HG03159 (cell line): ENCODE results near the gene TLR4.
A peak's percentile ranks its signal among the peaks of the same experiment; 100 is the strongest.

Experiments
- ATAC-seq: cut with Tn5 transposase; IDR thresholded peaks from one replicate; pipeline ENCODE4 v1.9.1; 2021; ENCODE audit warnings: mild to moderate bottlenecking, moderate library complexity; ENCODE audit not compliant: unreplicated experiment

TLR4 gene

GRCh38 chr9:117709936-117710335, 5.7 kb downstream of the TLR4 start:
- no peak for ATAC-seq

DNA sequence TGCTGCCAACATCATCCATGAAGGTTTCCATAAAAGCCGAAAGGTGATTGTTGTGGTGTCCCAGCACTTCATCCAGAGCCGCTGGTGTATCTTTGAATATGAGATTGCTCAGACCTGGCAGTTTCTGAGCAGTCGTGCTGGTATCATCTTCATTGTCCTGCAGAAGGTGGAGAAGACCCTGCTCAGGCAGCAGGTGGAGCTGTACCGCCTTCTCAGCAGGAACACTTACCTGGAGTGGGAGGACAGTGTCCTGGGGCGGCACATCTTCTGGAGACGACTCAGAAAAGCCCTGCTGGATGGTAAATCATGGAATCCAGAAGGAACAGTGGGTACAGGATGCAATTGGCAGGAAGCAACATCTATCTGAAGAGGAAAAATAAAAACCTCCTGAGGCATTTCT, 10.1 kb downstream of the TLR4 start:
- ATAC-seq = no peak

- no peak for ATAC-seq
Observed at GRCh38 chr9:117715411-117715989, 11.3 kb downstream of the TLR4 start.

GRCh38 chr9:117718085-117718484, 13.9 kb downstream of the TLR4 start:
- ATAC-seq = peak; percentile 99

GRCh38 chr9:117718701-117719100, 14.5 kb downstream of the TLR4 start:
- peak; percentile 3 for ATAC-seq

GRCh38 chr9:117719161-117719920, 15.1 kb downstream of the TLR4 start:
- no peak for ATAC-seq

GRCh38 chr9:117720066-117720465, 15.9 kb downstream of the TLR4 start:
- ATAC-seq = no peak

- no peak for ATAC-seq
Observed at GRCh38 chr9:117720555-117720954, 16.4 kb downstream of the TLR4 start.

DNA sequence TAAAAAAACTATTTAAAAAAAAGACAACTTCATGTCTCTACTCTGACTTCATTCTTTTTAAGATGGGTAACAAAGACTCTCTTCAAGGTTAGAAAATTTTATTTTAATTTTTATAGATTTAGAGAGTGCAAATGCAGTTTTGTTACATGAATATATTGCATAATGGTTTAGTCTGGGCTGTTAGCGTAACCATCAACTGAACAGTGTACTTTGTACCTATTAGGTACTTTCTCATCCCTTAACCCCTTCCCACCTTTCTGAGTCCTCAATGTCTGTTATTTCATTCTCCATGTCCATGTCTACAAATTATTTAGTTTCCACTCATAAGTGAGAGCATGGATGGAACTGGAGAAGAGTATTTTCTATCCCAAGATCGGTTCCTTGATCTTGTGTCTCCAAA, 16.8 kb downstream of the TLR4 start:
- ATAC-seq = no peak

- ATAC-seq = no peak
Observed at GRCh38 chr9:117722108-117722761, 18.0 kb downstream of the TLR4 start.

- no peak for ATAC-seq
Observed at GRCh38 chr9:117723986-117724625, 19.9 kb downstream of the TLR4 start.

DNA sequence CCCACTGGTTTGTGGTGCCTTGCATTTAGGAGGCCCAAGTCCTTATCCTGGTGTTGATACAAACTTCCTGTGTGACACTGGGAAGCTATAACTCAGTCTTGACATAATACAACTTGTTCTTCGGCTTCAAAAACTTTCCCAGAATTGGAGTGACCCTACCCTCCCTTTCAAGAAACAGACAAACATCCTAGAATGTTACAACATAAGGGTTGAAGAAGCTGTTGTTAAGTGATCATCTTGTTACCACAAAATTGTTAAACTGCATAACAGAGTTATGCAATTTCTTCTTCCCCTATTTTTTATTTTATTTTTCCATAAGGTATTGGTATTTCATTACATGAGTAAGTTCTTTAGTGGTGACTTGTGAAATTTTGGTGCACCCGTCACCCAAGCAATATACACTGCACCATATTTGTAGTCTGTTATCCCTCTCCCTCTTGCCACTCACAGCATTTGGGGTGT, 21.3 kb downstream of the TLR4 start:
- no peak for ATAC-seq

- no peak for ATAC-seq
Observed at GRCh38 chr9:117729375-117729774, 25.2 kb downstream of the TLR4 start.

DNA sequence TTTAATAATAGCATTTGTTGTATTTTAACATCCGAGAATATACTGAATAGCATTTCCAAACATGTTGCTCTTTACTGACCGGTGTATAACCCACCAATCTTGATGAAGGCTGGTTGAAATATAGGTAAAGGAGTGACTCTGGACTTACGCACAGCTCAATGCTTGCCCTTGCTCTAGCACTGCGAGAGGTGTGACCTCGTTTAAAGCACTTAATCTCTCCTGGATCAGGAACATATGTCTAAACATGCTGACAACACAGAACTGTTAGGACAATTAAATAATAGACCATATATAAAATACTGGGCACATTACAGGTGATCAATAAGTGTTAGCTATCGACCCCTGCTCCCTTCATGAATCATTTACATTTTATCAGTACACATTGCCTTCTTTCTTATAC, 28.3 kb downstream of the TLR4 start:
- ATAC-seq = no peak

DNA sequence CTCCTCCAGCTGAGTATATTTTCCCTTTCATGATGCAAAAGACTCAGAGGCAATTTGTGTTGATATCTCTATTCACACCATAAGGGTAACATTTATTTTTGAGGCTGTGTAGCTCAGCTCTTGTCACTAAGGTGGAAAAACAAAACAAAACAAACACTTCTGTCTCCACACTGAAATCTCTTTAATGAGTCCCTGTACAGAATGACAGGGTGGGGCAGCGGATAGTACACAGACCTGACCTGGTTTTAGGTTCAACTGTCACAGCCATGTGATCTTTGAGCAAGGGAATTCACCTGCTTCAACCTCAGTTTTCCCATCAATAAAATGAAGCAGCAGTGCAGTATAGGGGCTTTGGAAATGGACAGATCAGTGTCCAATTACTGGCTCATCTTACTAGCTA, 29.3 kb downstream of the TLR4 start:
- no peak for ATAC-seq

- ATAC-seq = no peak
Observed at GRCh38 chr9:117734082-117734481, 29.9 kb downstream of the TLR4 start.

- ATAC-seq = no peak
Observed at GRCh38 chr9:117734523-117735314, 30.5 kb downstream of the TLR4 start.

GRCh38 chr9:117737721-117738226, 33.6 kb downstream of the TLR4 start:
- no peak for ATAC-seq

- no peak for ATAC-seq
Observed at GRCh38 chr9:117739206-117739605, 35.0 kb downstream of the TLR4 start.

- ATAC-seq = no peak
Observed at GRCh38 chr9:117739624-117740347, 35.6 kb downstream of the TLR4 start.
